WTC11 (cell line): ENCODE measurements around the gene ANKRD33B.

Experiments used
- SP1 ChIP-seq: sonication (generic); formaldehyde crosslinking; conservative IDR thresholded peaks from 2 replicates; pipeline ENCODE4 v1.8.1; 2022; ENCODE audit warnings: missing genetic modification reagents
- TF ChIP-seq, protein P1 (sequence below): fragments of 200-600 bp; IDR thresholded peaks from 2 replicates; pipeline ENCODE4 v1.8.0; 2022; ENCODE audit warnings: antibody characterized with exemption

DNA sequence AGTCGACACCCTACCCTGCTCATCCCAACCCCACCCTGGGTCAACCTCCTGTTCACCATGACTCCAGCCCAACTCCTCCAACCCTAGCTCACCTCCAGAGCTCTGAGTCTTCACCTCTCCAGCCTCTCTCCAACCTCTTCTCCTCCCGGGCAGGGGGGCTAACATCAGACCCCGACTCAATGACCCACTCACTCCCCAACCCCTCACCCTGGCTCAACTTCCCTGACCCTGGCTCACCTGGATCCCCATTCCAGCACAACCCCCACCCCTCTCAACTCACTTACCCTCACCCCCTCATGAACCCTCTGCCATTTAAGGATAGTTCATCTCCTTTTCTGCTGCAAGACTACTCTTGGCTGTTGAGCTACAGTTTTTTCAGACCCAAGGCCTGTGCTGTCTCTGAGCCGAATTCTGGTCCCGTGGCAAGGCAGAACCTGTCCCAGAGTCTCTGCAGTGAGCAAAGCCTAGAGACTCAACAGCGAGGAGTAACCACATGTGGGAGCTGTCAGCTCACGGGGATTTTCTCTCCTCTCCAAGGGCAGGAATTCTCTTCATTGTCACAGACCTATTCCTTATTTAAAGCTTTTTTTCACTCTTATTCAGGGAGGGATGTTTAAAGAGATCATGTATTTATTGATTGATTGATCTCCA is 29.8 kb downstream of the ANKRD33B start:
- no peak for TF ChIP-seq SP1 (CRISPR knock-in tag)
- TF ChIP-seq, protein P1, sequence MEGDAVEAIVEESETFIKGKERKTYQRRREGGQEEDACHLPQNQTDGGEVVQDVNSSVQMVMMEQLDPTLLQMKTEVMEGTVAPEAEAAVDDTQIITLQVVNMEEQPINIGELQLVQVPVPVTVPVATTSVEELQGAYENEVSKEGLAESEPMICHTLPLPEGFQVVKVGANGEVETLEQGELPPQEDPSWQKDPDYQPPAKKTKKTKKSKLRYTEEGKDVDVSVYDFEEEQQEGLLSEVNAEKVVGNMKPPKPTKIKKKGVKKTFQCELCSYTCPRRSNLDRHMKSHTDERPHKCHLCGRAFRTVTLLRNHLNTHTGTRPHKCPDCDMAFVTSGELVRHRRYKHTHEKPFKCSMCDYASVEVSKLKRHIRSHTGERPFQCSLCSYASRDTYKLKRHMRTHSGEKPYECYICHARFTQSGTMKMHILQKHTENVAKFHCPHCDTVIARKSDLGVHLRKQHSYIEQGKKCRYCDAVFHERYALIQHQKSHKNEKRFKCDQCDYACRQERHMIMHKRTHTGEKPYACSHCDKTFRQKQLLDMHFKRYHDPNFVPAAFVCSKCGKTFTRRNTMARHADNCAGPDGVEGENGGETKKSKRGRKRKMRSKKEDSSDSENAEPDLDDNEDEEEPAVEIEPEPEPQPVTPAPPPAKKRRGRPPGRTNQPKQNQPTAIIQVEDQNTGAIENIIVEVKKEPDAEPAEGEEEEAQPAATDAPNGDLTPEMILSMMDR, result no peak
